ENCODE data around the gene ARHGAP24.

The ARHGAP24 gene

GRCh38 chr4:85603437-85604336 lies 128.7 kb downstream of the ARHGAP24 start:
- H3K9me3 ChIP-seq: no peaks in the 10 kb centered on the region
- no peaks in the 10 kb centered on the region for H3K27me3 ChIP-seq
- TF ChIP-seq, protein P1, sequence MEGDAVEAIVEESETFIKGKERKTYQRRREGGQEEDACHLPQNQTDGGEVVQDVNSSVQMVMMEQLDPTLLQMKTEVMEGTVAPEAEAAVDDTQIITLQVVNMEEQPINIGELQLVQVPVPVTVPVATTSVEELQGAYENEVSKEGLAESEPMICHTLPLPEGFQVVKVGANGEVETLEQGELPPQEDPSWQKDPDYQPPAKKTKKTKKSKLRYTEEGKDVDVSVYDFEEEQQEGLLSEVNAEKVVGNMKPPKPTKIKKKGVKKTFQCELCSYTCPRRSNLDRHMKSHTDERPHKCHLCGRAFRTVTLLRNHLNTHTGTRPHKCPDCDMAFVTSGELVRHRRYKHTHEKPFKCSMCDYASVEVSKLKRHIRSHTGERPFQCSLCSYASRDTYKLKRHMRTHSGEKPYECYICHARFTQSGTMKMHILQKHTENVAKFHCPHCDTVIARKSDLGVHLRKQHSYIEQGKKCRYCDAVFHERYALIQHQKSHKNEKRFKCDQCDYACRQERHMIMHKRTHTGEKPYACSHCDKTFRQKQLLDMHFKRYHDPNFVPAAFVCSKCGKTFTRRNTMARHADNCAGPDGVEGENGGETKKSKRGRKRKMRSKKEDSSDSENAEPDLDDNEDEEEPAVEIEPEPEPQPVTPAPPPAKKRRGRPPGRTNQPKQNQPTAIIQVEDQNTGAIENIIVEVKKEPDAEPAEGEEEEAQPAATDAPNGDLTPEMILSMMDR (IDR thresholded peaks at IDR 0.05): no peak
- H3K36me3 ChIP-seq: no peaks in the 10 kb centered on the region
- no peak overlapping the region for H3K27ac ChIP-seq
- H3K4me3 ChIP-seq (ENCODE audit: low read depth in 1 of 2, low read length in 1 of 2): no peak overlapping the region
- H3K4me1 ChIP-seq (ENCODE audit: control insufficient read depth in 1 of 2, insufficient read depth in 1 of 2, low read depth in 1 of 2, low read length in 1 of 2): peaks cover 0 to 6% of the 10 kb centered on the region in 2 experiments

- H3K4me3 ChIP-seq (ENCODE audit: low read depth in 1 of 2, low read length in 1 of 2): no peak overlapping the region
- TF ChIP-seq, protein P1 (IDR thresholded peaks at IDR 0.05): no peak
- H3K9me3 ChIP-seq: no peaks in the 10 kb centered on the region
- no peak overlapping the region for H3K27ac ChIP-seq
- no peaks in the 10 kb centered on the region for H3K27me3 ChIP-seq
- H3K36me3 ChIP-seq: no peaks in the 10 kb centered on the region
- H3K4me1 ChIP-seq (ENCODE audit: control insufficient read depth in 1 of 2, insufficient read depth in 1 of 2, low read depth in 1 of 2, low read length in 1 of 2): peaks cover 0 to 6% of the 10 kb centered on the region in 2 experiments
Observed at GRCh38 chr4:85606505-85606904, 131.6 kb downstream of the ARHGAP24 start.

GRCh38 chr4:85607624-85608023 lies 132.7 kb downstream of the ARHGAP24 start:
- TF ChIP-seq, protein P1 (IDR thresholded peaks at IDR 0.05): no peak
- Histone ChIP-seq H3K4me1 (ENCODE audit: control insufficient read depth in 1 of 2, insufficient read depth in 1 of 2, low read depth in 1 of 2, low read length in 1 of 2) (peaks cover 2 to 6% of the 10 kb centered on the region in 2 experiments), H3K9me3 (no peaks in the 10 kb centered on the region), H3K36me3 (no peaks in the 10 kb centered on the region), H3K27me3 (no peaks in the 10 kb centered on the region), H3K27ac (no peak overlapping the region), H3K4me3 (ENCODE audit: low read depth in 1 of 2, low read length in 1 of 2) (no peak overlapping the region)

GRCh38 chr4:85610450-85610849 lies 135.5 kb downstream of the ARHGAP24 start:
- TF ChIP-seq, protein P1 (IDR thresholded peaks at IDR 0.05): no peak
- Histone ChIP-seq H3K27ac (no peak overlapping the region), H3K4me1 (ENCODE audit: control insufficient read depth in 1 of 2, insufficient read depth in 1 of 2, low read depth in 1 of 2, low read length in 1 of 2) (peaks cover 4 to 8% of the 10 kb centered on the region in 2 experiments), H3K27me3 (no peaks in the 10 kb centered on the region), H3K4me3 (ENCODE audit: low read depth in 1 of 2, low read length in 1 of 2) (no peak overlapping the region), H3K9me3 (no peaks in the 10 kb centered on the region), H3K36me3 (no peaks in the 10 kb centered on the region)

DNA sequence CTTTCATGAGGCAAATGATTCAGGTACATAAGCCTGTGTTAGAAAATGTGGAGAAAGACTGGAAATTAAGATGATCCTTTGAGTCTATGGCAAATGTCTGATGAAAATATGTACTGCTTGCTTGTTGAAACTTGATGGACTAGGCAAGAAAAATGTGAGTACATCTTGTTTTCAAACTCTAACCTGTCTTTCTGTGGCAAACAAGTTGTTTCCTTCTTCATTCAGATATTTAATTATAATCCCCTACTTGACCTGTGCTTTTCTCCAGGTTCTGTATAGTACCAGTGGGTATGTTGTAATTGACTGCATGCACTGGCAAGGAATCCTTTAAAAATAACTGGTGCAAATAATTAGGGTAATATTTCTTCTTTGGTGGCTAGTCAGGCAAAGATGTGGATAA lies 136.7 kb downstream of the ARHGAP24 start:
- Histone ChIP-seq H3K36me3 (no peaks in the 10 kb centered on the region), H3K9me3 (no peaks in the 10 kb centered on the region), H3K4me3 (ENCODE audit: low read depth in 1 of 2, low read length in 1 of 2) (no peak overlapping the region), H3K4me1 (ENCODE audit: control insufficient read depth in 1 of 2, insufficient read depth in 1 of 2, low read depth in 1 of 2, low read length in 1 of 2) (peaks cover 4 to 8% of the 10 kb centered on the region in 2 experiments), H3K27ac (no peak overlapping the region), H3K27me3 (no peaks in the 10 kb centered on the region)
- TF ChIP-seq, protein P1 (IDR thresholded peaks at IDR 0.05): no peak

Data from neutrophil (primary cell).